ENCODE results near the gene FAM110D.

The FAM110D gene

DNA sequence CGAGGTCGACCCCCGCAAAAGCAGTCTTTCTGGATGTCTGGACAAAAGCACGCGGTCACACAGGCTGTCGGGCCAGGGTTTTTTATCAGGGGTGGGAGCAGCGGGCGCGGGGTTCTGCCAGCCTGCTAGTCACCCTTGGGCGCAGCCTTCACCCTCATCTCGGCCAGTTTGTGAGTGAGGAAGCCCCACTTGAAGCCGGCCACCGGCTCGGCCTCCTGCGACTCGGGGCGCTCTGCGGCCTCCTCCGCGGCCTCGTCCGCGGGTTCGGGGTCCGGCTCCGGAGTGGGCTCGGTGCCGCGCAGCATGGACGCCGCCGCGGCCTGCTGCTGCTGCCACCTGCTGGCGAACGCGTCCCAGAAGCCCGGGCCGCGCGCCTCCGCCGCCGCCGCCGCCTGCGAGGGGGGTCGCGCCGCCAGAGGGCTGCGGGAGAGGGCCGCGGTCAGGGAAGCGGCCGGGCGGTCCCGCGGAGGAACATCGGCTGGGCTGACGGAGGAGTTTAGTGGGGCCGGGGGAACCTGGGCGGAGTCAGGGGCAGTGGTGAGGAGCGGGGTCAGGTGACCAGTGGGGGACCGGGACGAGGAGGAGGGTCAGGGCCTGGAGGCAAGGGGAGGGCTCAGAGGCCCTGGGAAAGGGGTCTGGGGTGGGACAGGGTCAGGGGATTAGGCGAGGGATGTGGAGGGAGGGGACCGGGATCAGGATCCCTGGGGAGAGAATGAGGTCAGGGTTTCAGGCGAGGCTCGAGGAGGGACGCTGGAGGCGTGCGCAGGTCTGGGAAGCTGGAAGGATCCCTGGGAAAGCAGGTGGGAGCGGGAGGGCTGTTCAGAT is 5.4 kb downstream of the FAM110D start:
- peak; percentile 64 to 69 for DNase-seq

DNA sequence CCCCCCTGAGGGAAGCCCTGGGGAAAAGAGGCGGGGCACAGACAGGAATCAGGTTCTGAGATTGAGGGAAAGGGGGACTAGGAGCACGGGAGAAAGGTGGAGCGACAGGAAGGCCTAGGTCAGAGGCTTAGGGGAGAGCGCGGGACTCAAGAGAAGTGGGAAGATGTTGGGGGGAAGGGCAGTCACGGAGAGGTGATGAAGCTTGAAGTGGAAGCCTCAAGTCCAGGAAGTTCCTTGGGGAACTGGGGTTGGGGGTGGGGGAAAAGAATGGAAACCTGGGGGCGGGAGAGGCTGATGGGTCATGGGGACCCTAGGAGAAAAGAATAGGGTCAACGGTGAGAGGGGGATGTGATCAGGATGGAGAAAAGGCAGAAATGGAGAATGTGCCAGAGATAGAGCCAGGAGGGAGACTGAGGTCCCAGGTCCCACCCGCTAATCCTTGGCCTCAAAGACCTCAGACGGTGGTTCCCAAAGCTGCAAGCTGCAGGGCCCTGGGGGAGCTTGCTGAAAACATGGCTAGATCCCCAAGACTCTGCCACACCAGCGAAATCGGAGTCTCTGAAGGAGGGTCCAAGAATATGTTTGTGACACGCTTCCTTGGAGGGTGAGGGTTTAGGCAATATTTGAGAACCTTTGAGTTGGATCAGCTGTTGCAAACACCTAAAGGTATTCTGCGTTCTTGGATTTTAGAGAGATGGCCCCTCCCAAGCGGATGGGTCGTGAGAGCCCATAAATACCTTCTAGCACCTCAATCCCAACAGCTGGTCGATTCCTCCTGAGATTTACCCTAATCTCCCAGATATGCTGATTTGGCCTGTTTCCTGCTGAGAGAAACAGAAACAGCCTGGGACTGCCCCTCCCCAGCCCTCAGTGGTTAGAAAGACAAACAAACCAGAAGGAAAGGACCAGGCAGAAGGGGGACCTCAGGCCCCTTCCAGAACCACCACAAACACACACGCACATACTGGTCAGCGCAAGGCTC is 6.3 kb downstream of the FAM110D start:
- no peak for DNase-seq

DNA sequence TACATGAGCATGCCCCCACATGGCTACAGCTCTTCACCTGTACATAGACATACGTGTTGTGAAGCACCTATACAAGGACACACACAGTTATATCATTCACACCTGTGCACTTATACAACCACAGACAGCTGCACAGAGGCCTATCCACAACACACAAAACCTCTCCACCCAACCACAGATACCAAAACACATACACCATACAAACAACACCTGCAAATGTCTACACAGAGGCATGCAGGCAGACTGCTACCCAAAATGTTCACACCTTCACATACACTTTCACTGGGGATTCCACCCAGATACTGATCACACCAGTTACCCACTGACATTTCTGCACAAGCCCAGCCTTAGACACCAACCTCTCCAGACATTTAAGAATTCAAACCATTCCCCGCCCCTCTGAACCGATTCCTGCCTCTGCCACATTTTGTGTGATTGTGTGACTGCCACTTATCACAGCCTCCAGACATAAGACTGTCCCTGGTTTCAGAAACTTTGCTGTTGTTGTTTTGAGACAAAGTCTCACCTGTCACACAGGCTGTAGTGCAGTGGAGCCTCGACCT is 7.9 kb downstream of the FAM110D start:
- no peak for DNase-seq

DNA sequence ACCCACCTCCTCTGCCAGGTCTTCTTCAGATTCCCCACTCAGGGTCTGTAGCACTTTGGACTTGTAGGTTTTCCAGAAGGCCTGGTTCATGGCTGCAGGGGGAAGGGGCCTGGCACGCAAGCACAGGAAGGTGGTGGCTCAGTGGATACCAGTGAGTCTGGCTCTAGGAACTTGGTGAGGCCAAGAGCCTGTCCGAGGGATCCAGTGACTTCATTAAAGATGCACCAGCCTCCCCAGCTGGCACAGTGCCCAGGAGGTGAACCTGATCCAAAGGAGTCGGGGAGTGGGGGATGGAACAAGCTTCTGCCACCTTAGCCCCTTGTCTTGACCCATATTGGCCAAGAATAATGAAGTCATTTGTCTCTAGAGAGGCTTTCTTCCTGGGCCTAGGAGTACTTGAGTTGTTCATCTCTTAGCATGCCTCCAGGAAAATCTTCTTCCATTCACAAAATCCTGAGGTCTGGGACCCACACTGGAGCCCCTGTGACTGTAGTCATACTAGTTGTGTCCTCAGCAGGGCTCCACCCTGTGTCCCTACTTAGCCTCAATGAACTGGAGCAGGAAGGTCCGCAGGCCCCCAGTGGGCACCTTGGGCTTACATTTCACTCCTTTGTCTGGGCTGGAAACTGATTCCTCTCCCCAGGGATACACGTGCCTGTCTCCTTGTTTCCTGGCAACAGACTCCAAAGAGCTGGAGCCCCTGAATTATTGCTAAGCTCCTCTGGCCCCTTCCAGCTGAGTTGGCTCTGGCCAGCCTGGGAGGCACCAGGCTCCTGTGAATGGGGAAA is 9.7 kb downstream of the FAM110D start, which contains the start of gene C1orf232:
Gene C1orf232, minus strand, starts transcription at position 554 of the 788 bp plus-strand sequence. Its CDS starts 464 bp downstream, at position 90.
- no peak for DNase-seq

DNA sequence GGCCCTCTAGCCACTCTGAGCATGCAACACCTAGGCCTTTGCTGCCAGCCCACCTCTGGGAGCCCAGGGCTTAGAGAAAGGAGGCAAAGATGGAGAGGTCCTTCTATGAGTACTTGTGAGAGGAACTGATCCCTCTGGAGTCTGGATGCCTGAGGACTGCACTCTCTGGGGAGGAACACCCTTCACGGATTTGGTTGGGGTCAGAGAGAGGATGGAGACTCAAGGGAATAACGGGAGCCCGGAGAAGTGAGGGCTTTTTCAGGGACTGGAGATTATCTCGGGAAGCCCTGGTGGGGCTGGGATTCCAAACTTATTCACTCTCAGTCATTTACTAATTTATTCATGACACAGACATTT is 10.3 kb downstream of the FAM110D start:
- DNase-seq = no peak

DNA sequence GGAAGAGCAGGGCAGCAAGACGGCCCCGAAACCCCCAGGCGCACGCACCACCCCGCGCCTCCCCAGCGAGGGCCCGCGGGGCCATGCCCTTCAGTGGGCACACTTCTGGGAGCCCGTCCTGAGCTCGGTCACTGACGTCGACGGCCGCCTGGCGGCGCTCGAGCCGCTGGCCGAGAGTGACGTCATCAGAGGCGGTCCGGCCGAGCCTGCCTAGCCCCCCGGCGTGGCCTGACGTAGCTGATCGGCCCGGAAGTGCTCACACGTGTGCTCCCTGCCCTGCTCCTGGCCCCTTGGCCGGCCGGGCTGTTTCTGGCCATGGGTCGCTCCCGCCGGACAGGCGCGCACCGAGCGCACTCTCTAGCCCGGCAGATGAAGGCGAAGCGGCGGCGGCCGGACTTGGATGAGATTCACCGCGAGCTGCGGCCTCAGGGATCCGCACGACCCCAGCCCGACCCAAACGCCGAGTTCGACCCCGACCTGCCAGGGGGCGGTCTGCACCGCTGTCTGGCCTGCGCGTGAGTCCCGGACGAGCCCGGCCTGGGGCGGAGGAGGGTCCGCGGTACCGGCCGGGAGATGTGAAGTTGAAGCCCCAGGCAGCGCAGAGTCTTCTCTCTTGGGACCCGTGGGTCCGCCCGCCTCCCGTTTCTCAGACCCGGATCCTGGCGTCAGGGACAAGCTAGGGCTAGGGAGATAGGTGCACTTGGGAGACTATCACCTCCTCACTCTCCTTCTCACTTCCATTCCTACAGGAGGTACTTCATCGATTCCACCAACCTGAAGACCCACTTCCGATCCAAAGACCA is 11.0 kb downstream of the FAM110D start, which contains the start of gene ZNF593:
Gene ZNF593, plus strand, starts transcription at position 240 of the 803 bp plus-strand sequence. Its CDS starts 76 bp downstream, at position 316.
- DNase-seq = peak; percentile 89 to 94

DNA sequence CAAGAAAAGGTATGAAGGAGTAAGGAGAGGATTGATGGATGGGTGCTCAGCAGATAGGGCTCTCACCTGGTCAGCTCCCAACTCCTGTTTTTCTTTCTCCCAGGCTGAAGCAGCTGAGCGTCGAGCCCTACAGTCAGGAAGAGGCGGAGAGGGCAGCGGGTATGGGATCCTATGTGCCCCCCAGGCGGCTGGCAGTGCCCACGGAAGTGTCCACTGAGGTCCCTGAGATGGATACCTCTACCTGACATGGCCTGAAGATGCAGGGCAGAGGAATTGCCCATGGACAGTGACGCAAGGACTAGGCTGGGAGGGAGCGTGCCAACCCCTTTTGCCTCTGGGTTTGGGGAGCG is 11.6 kb downstream of the FAM110D start:
- DNase-seq = no peak

DNA sequence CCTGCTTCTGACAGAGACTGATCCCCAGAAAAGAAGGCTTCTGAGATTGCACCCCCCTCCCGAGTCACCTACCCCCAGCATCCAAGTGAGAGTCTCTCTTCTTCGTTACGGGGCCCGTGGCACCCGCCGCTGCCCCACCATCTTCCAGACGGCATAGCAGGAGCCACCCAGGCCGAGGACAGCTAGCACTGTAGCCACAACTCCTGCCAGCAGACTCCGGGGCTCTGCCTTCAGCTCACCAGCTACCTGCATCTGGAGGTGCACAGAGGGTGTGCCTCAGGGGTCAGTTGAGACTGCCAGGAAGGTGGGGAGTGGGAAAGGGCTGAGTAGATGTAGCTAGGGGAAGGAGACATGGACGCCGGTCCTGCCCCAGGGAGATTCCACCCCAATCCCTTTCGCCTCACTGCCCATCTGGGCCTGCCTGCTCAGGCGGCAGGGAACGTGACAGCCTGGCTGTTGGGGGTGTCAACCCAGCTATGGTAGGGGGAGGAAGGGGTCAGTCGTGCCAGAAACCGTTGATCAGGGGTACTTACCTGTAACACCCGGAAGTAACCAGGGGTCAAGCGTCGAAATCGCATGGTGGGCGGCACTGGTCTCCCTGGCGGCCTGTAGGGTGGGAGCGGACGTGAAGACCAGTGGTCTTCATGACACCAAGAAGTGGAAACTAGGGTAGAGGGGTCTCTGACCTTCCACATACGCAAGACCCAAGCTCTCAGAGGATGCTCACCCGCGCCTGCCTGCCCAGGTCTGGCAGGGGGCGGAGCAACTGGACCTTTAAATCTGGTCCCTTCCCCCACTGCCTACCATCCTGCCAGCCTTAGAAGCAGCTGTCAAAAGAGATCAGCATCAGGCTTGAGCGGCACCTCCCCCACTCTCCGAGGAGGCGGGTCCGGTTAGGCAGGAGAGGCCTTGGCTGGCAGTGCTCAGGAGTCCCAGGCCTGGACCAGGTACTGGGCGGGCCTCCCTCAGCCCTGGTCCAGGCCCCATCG is 12.5 kb downstream of the FAM110D start, which contains the start of gene ZNF593OS:
Gene ZNF593OS, minus strand, starts transcription at position 749 of the 989 bp plus-strand sequence. Its CDS starts 171 bp downstream, at position 578.
- DNase-seq = no peak

DNA sequence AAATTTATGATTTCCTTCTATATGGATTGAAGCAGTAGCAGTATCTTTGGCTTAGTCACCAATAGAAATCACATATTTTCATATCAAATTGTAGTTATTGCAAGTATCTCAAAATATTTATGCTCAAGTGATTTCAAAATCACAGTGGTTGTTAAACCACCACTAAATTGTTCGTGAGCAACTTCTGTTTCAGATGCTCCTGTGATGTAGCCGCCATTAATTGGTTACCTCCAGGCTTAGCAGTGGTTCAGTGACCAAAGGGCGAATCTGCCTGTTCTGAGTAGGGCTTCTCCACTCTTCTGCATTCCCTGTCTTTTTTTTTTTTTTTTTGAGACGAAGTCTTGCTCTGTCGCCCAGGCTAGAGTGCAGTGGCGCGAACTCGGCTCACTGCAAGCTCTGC is 16.5 kb downstream of the FAM110D start:
- no peak for DNase-seq

DNA sequence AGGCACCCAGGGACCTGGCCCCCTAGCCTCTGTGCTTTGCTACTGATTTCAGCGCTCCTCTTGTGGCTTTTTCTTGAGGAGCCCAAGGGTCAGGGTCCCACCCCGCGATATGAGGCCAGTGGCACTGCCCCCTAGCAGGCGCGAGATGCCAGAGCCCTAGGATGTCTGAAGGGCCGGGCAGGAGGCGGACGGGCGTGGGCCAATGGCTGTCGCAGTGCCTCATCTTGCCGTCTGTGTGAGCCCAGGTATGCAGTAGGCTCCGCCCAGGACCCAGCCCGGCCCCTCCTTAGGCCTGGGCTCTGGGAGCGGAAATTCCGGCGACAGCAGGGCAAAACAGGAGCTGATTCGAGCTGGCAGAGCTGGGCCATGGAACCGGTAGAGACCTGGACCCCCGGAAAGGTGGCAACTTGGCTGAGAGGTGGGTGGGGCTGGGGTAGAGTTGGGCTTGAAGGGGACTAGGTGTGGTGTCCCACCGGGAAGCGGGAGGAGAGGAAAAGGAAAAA is 18.4 kb downstream of the FAM110D start, which contains the start of gene CNKSR1:
Gene CNKSR1, plus strand, starts transcription at position 310 of the 503 bp plus-strand sequence. Its CDS starts 57 bp downstream, at position 367.
- peak in 1 of 2 donors; percentile 38 for DNase-seq

DNA sequence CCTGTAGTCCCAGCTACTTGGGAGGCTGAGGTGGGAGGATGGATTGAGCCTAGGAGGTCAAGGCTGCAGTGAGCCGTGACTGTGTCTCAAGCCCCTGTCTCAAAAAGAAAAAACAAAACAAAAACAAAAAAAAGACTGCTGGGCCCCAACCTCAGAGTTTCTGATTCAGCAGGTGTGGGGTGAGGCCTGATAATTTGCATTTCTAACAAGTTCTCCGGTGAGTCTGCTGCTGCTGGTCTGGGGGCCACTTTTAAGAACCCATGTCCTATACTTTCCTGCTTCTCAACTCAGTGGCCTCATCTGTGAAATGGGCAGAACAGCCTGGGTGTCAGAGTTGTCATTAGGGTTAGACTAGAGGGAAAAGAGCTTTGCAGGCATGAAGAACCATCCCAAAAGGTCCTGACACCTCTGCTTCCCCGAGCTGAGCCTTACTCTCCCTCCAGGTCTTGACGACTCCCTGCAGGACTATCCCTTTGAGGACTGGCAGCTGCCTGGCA is 21.2 kb downstream of the FAM110D start:
- no peak for DNase-seq

DNA sequence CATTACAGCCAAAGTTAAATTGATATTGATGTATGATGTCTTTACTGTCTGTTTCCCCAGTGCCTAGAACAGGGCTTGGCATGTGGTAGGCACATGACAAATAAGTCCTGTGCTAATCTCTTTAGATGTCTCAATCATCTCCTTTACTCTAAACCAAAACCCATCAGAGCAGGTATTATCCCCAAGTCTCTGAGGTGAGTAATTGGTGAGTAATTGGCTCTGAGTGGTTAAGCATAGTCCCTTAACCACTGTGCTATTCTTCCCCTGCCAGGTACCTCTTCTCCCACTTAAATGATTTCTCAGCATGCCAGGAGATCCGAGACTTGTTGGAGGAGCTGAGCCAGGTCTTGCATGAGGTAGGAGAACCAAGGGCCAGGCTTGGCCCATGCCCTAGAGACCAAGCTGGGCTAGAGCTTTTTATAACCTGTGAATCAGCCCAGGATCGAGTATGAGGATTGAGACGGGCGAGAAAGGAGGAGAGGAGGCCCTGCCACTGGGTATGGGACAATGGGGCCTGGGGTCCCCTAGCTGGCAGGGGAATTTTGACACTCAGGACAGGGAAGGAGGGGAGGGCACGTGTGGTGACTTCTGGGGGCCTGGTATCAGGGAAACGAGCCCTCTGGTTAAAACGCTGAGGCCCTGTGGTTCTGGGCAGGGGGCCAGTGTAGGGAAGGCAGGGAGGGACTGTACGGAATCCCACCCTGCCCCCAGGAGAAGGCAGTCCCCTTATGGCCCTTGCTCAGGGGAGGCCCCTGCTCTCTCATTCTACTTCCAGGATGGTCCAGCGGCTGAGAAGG is 22.9 kb downstream of the FAM110D start:
- DNase-seq = no peak

DNA sequence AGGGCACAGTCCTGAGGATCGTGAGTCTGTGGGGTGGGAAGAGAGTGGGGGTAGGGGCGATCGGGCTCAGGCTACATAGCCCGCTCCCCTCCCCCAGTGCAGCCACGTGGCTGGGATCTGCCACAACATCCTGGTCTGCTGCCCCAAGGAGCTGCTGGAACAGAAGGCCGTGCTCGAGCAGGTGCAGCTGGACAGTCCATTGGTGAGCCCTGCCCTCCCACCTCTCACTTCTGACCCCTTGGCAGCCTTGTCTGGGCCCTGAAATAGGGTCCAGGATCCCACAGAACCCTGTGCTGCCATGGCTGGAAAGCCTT is 23.5 kb downstream of the FAM110D start:
- no peak for DNase-seq

DNA sequence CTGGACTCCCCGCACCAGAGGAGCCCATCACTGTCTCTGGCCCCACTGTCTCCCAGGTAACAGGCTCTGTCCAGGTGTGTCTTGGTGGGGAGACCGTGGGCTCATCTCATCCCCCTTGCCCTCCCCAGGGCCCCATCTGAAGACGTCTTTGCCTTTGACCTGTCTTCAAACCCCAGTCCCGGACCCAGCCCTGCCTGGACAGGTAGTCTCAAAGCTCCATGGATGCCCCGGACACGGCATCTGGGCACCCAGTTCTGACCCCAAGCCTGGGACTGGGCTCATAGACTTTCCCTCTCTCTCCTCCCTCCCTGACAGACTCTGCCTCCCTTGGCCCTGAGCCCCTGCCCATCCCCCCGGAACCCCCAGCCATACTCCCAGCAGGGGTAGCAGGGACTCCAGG is 25.2 kb downstream of the FAM110D start:
- DNase-seq = no peak

DNA sequence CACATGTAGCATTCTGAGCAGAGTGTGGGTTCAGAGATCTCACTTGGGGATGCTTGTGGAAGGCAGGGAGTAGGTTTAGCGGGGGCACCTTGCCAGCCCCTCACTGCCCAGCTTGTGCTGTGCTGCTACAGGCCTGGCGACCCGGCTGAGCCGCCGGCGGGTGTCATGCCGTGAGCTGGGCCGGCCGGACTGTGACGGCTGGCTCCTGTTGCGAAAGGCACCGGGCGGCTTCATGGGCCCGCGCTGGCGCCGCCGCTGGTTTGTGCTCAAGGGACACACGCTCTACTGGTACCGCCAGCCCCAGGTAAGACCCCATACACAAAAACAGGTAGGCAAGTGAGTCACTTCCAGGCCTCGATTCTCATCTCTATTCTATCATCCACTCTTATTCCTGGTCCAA is 26.0 kb downstream of the FAM110D start:
- no peak for DNase-seq

DNA sequence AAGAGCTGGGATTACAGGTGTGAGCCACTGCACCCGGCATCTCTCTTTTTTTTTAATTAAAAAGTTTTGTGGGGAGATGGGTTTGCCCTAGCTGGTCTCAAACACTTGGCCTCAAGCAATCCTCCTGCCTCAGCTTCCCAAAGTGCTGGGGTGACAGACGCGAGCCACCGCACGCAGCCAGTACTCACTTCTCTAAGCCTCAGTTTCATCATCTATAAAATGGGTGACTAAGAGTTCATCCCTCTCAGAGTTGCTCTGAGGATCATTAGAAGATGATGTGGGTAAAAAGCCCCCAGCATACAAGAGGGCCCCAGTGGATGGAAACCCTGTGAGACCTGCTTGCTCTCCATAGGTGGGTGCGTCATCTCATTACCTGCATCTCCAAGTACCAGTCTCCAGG is 29.0 kb downstream of the FAM110D start:
- no peak for DNase-seq

DNA sequence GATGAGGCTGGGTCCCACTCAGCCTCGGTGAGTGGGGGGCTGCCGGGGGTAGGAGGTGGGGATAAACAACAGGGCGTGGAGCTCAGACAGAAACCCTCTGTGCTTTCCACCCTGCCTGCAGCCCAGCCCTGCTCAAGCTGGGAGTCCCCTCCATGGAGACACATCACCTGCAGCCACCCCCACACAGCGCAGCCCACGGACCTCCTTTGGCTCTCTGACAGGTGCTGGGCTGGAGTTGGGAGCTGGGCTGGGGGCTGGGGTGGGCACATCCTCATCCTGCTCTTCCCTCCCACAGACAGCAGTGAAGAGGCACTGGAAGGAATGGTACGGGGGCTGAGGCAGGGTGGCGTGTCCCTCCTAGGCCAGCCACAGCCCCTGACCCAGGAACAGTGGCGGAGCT is 29.6 kb downstream of the FAM110D start:
- DNase-seq = no peak

DNA sequence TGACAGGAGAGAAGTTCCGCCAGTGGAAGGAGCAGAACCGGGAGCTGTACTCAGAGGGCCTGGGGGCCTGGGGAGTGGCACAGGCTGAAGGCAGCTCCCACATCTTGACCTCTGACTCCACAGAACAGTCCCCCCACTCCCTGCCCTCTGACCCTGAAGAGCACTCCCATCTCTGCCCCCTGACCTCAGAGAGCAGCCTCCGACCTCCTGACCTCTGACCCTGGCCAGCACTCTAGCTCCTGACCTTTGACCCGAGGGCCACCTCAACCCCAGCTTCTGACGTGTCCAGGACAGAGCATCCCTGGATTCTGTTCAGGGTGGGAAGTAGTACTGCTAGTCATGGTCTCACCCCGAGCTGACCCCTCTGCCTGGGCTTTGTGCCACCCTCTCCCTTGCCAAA is 30.5 kb downstream of the FAM110D start:
- DNase-seq = no peak

DNA sequence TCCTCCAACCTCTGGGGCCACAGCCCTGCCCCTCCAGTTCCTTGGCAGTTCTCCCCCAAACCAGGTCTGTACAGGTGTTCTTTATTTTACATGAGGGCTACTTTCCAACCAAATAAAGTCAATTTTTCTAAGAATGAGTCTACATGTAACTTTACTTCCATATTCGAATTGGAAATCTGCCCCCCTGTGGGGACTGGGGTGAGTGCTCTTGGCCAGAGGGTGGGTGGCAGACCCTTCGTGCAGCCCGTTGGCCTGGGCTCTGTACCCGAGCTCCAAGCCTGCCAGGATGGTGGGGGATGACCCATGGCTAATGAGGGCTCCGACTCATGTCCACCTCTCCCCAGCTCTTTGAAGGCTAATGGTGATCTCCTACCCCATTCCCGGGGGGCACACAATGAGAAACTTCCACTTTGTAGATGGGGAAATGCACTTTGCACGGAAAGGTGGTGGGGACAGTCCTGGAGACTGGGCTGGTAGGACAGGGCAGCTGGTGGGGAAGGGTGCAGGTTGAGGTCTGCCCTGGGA is 30.9 kb downstream of the FAM110D start:
- no peak for DNase-seq
